Heart left ventricle (tissue), 16 donors: ENCODE data around the gene WFDC1. TPM values are rescaled to one million over a fixed set of nuclear protein-coding genes. Genes with fewer than 3 reads are reported as not detected.

Source experiments
- ATAC-seq, 4 donors: fragments of 200-7000 bp; cut with Tn5 transposase; one replicate each; pipeline ENCODE4 v1.9.1; 2020 to 2022; ENCODE audit warnings: moderate library complexity in 4 of 4, mild to moderate bottlenecking in 3 of 4, moderate number of reproducible peaks in 1 of 4
- DNase-seq, 5 donors: peaks; one replicate each; pipeline ENCODE4 v3.0.0-alpha.2; 2020
- H3K27ac ChIP-seq, 12 donors: fragments of 200-600 bp; sonication (generic) in 4 of 12; one replicate each; pipeline versions ENCODE4 v1.5.0 to v1.8.0; 2016 to 2022; ENCODE audit warnings: mild to moderate bottlenecking in 2 of 12
- H3K27me3 ChIP-seq, 9 donors: fragments of 200-600 bp; sonication (generic) in 2 of 9; one replicate each; pipeline versions ENCODE4 v1.5.1 to v1.8.0; 2016 to 2022; ENCODE audit warnings: mild to moderate bottlenecking in 3 of 9
- H3K36me3 ChIP-seq, 9 donors: fragments of 200-600 bp; sonication (generic) in 2 of 9; one replicate each; pipeline versions ENCODE4 v1.5.0 to v1.8.0; 2018 to 2022; ENCODE audit warnings: mild to moderate bottlenecking in 2 of 9
- H3K4me1 ChIP-seq, 12 donors: fragments of 200-600 bp; sonication (generic) in 4 of 12; one replicate each; pipeline versions ENCODE4 v1.5.0 to v1.8.0; 2016 to 2022; ENCODE audit warnings: mild to moderate bottlenecking in 3 of 12
- H3K4me3 ChIP-seq, 12 donors: fragments of 200-600 bp; sonication (generic) in 4 of 12; one replicate each; pipeline versions ENCODE4 v1.5.0 to v1.8.0; 2017 to 2022; ENCODE audit warnings: mild to moderate bottlenecking in 9 of 12, moderate library complexity in 4 of 12
- H3K9me3 ChIP-seq, 12 donors: fragments of 200-600 bp; sonication (generic) in 4 of 12; one replicate each; pipeline versions ENCODE4 v1.5.0 to v1.8.0; 2016 to 2022; ENCODE audit warnings: mild to moderate bottlenecking in 1 of 12
- POLR2A ChIP-seq, 2 donors: fragments of 450-650 bp; IDR thresholded peaks; one replicate each; pipeline ENCODE4 v1.6.1; 2017; ENCODE audit warnings: antibody characterized with exemption in 2 of 2, mild to moderate bottlenecking in 2 of 2, moderate library complexity in 2 of 2
- WGBS, 4 donors: extraction: QIAGEN DNeasy Blood & Tissue Kit in 2 of 4; methylation state at CpG; one replicate each; pipeline versions ENCODE4 v1.1.5 to v1.1.7; 2013 to 2018; 5-methylcytosine and 5-hydroxymethylcytosine counted together
- intact Hi-C, 10 donors: fragments of 100-400 bp; cut with DNase I; formaldehyde crosslinking; loops; one replicate each; pipeline versions ENCODE4 v1.11.1 to v1.14.2; 2022
- polyA plus RNA-seq, 2 donors: library from polyadenylated mRNA; stranded (reverse); fragments of 200-250 nt; gene quantifications; one replicate each; pipeline ENCODE4 v1.2.3, GENCODE V29; 2013
- total RNA-seq, 9 donors: library from RNA; depleted of rRNA in 2 of 9; stranded (reverse); fragments of >200 nt in 2 of 9; fragmentation: NEBNext Ultra II Directional in 3 of 9; extraction: Animal tissue kit (Norgen Biotek cat#: 25700) in 3 of 9; gene quantifications; one replicate each; pipeline versions ENCODE4 v1.1.0 to v1.2.4, GENCODE V29; 2016 to 2023
- TF ChIP-seq, protein P1 (sequence below), 12 donors: fragments of 200-600 bp; sonication (generic) in 4 of 12; IDR thresholded peaks; one replicate each; pipeline versions ENCODE4 v1.5.0 to v1.8.0; 2018 to 2022; ENCODE audit warnings: antibody characterized with exemption in 12 of 12, mild to moderate bottlenecking in 5 of 12
- donor health status: ischemic (EF 13 %, LVEDD 7.1; RV severe dilation, severe dysfunction).
- donor health status: healthy with polysubstance abuse.
- donor health status: DM: no; HTN: yes; CAD: no.
- donor health status: DM: no; HTN: no; CAD: no.
- donor health status: ischemic (EF 25% LVEDD 6.9; RV normal size, moderate dysfunction).
- donor health status: ischemic (EF 25% LVEDD 5.7; RV mildly dilated, moderate dysfunction).
- donor health status: healthy.
- donor health status: DM: yes; HTN: yes; CAD: no.
- donor health status: ischemic (EF 35%, LVEDD 5.7; RV mildly dilated, moderate dysfunction).
- donor health status: nonischemic (EF 11% LVEDD 7.7; RV severe dilation, severe dysfunction).
- donor health status: DM: yes; HTN: yes; CAD: no.
- donor health status: PGD.
- donor health status: ischemic (EF 29% LVEDD 5.4; RV normal size, mild dysfunction).
- donor health status: nonischemic (EF 23%, LVEDD 6.1; RV moderate dilation, normal function).

The WFDC1 gene
- total and polyA plus RNA-seq, 11 donors, result 0.50 to 5.4 (median 1.6) TPM

DNA sequence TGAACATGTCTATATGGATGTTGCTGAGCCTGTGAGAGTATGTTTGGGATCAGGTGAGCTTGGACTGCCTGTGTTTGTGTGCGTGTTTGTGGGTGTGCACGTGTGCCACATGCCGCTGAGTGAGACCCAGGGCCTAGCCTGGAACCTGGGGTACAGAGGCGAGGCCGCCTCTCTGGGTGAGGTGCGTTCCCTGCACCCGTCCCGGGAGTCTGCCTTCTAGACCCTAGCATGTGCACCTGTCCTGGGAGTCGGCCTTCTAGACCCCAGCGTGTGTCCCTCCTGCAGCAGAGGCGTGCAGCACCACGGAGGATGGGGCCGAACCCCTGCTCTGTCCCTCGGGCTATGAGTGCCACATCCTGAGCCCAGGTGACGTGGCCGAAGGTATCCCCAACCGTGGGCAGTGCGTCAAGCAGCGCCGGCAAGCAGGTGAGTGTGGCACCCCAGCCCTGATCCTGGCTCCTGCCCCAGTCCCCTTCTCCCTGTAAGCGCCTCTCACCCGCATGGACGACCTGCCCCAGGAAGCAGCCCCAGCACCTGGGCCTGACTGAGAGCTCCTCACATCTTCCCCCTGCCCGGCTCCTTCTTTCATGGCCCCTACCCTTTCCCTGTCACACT, 24.6 kb downstream of the WFDC1 start:
- ATAC-seq, result no peak
- H3K4me3 ChIP-seq, result no peak overlapping the region
- H3K4me1 ChIP-seq, result no peaks in the 10 kb centered on the region
- DNase-seq, result no peak
- WGBS, 4 donors, result 88 to 94% (median 92%) methylated on average over 16 to 24 of the region's 24 CpGs
- peaks cover 0 to 12% (median 0%) of the 10 kb centered on the region in 9 donors for H3K27me3 ChIP-seq
- no peaks in the 10 kb centered on the region for H3K36me3 ChIP-seq
- intact Hi-C loops, result loop anchor here in 2 of 10 donors (5.0 to 10.0 kb wide), 2 partner anchors 37 to 344 kb away; no protein-coding TSS in a partner anchor
- H3K27ac ChIP-seq, result no peak overlapping the region
- no peak for TF ChIP-seq POLR2A (IDR thresholded peaks at IDR 0.05)
- TF ChIP-seq, protein P1, sequence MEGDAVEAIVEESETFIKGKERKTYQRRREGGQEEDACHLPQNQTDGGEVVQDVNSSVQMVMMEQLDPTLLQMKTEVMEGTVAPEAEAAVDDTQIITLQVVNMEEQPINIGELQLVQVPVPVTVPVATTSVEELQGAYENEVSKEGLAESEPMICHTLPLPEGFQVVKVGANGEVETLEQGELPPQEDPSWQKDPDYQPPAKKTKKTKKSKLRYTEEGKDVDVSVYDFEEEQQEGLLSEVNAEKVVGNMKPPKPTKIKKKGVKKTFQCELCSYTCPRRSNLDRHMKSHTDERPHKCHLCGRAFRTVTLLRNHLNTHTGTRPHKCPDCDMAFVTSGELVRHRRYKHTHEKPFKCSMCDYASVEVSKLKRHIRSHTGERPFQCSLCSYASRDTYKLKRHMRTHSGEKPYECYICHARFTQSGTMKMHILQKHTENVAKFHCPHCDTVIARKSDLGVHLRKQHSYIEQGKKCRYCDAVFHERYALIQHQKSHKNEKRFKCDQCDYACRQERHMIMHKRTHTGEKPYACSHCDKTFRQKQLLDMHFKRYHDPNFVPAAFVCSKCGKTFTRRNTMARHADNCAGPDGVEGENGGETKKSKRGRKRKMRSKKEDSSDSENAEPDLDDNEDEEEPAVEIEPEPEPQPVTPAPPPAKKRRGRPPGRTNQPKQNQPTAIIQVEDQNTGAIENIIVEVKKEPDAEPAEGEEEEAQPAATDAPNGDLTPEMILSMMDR (IDR thresholded peaks at IDR 0.05), result no peak
- H3K9me3 ChIP-seq, result peaks cover 0 to 9% (median 4%) of the 10 kb centered on the region in 12 donors

DNA sequence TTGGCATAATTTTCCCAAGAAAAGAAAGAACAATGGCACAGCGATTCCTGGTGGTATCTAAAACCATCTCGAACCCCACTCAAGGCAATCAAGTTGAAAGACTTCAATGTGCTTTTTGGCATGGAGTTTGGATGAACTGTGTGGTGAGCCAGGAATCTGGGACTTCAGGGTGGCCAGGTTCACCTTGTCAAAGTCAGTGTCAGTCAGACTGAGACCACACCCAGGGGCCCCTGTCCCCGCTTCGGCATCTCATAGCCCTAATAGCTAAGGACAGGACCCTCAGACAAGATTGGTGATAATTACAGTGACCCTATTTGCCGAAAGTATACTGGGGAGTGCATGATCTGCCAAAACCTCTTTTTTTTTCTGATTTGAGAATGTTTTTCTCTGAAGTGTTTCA, 25.8 kb downstream of the WFDC1 start:
- ATAC-seq, result no peak
- H3K9me3 ChIP-seq, result peaks cover 0 to 9% (median 4%) of the 10 kb centered on the region in 12 donors
- intact Hi-C loops, result no loop called here
- 82 to 96% (median 83%) methylated on average over 5 of the region's 5 CpGs for WGBS, 4 donors
- no peaks in the 10 kb centered on the region for H3K4me1 ChIP-seq
- H3K27me3 ChIP-seq, result peaks cover 0 to 12% (median 0%) of the 10 kb centered on the region in 9 donors
- DNase-seq, result no peak
- H3K4me3 ChIP-seq, result no peak overlapping the region
- no peaks in the 10 kb centered on the region for H3K36me3 ChIP-seq
- no peak overlapping the region for H3K27ac ChIP-seq
- TF ChIP-seq, protein P1 (IDR thresholded peaks at IDR 0.05), result no peak
- TF ChIP-seq POLR2A (IDR thresholded peaks at IDR 0.05), result no peak

DNA sequence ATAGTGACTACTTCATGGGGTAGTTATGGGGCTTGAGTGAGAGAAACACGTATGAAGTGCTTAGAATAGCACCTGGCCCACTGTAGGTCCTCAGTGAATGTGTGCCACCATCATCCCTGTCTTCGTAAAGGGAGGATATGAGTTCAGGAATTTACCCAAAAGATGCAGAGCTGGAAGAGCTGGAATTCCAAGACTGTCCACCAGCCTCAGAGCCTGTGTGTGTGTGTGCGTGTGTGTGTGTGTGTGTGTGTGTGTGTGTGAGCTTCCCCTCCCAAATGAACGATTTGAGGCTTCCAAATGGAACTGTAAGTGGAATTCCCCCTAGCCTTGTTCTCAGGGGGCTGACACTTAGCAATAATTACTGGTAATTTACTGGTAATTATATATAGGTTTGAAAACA, 27.3 kb downstream of the WFDC1 start:
- Histone ChIP-seq H3K9me3 (peaks cover 0 to 9% (median 4%) of the 10 kb centered on the region in 12 donors), H3K36me3 (no peaks in the 10 kb centered on the region), H3K4me3 (no peak overlapping the region), H3K4me1 (no peaks in the 10 kb centered on the region), H3K27ac (no peak overlapping the region), H3K27me3 (peaks cover 0 to 12% (median 0%) of the 10 kb centered on the region in 9 donors)
- no peak for DNase-seq
- intact Hi-C loops, result no loop called here
- 44 to 59% (median 52%) methylated on average over 4 of the region's 4 CpGs for WGBS, 4 donors
- no peak for ATAC-seq
- TF ChIP-seq, protein P1 (IDR thresholded peaks at IDR 0.05), result no peak
- no peak for TF ChIP-seq POLR2A (IDR thresholded peaks at IDR 0.05)

DNA sequence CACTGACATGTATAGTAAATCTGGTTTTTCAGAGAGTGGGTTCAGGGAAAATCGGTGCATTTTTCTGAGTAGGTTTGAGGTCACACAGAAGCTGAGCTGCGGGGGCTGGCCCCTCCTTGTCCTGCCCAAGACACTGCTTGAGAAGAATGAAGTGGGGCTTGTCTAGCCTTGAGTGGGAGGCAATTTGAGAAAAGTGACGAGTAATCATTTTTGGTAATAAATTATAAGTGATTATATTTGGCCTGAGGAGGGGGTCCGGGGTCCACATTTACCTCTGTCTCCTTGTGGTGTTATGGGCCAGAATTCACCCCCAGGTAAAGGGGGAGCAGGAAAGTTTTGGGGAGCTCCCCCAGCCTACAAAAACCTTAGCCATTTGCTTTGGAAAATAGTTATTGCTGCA, 28.1 kb downstream of the WFDC1 start:
- ATAC-seq (no peak), DNase-seq (no peak)
- H3K27ac ChIP-seq, result no peak overlapping the region
- intact Hi-C loops, result no loop called here
- no peaks in the 10 kb centered on the region for H3K4me1 ChIP-seq
- peaks cover 0 to 12% (median 0%) of the 10 kb centered on the region in 9 donors for H3K27me3 ChIP-seq
- H3K36me3 ChIP-seq, result no peaks in the 10 kb centered on the region
- TF ChIP-seq POLR2A (IDR thresholded peaks at IDR 0.05), result no peak
- TF ChIP-seq, protein P1 (IDR thresholded peaks at IDR 0.05), result no peak
- no peak overlapping the region for H3K4me3 ChIP-seq
- WGBS, 4 donors, result 82 to 93% (median 84%) methylated on average over 4 of the region's 4 CpGs
- H3K9me3 ChIP-seq, result peaks cover 0 to 6% (median 3%) of the 10 kb centered on the region in 12 donors
